HG03442 (cell line): ENCODE results near the gene AAMP.
A peak's percentile ranks its signal among the peaks of the same experiment; 100 is the strongest.

ENCODE experiments used
- ATAC-seq: cut with Tn5 transposase; IDR thresholded peaks from one replicate; pipeline ENCODE4 v1.9.1; 2021; ENCODE audit warnings: mild to moderate bottlenecking, moderate library complexity; ENCODE audit not compliant: unreplicated experiment

AAMP gene

DNA sequence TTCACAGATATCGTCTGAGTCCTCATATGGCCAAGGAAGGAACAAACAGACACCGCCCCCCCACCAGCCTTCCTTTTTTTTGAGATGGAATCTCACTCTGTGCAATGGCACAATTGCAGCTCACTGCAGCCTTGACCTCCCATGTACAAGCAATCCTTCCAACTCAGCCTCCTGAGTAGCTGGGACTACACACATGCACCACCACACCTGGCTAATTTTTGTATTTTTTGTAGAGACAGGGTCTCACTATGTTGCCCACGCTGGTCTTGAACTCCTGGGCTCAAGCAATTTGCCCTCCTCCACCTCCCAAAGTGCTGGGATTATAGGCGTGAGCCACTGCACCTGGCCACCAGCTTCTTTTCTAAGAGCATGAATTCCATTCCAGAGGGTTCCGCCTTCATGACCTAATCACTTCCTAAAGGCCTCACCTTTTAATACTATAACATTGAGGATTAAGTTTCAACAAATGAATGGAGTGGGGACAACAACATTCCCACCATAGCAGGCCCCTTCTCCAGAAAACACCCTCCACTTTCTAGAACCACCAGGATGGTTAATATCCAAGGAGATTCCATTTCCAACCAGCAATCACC, 24.6 kb upstream of the AAMP start:
- ATAC-seq: no peak

DNA sequence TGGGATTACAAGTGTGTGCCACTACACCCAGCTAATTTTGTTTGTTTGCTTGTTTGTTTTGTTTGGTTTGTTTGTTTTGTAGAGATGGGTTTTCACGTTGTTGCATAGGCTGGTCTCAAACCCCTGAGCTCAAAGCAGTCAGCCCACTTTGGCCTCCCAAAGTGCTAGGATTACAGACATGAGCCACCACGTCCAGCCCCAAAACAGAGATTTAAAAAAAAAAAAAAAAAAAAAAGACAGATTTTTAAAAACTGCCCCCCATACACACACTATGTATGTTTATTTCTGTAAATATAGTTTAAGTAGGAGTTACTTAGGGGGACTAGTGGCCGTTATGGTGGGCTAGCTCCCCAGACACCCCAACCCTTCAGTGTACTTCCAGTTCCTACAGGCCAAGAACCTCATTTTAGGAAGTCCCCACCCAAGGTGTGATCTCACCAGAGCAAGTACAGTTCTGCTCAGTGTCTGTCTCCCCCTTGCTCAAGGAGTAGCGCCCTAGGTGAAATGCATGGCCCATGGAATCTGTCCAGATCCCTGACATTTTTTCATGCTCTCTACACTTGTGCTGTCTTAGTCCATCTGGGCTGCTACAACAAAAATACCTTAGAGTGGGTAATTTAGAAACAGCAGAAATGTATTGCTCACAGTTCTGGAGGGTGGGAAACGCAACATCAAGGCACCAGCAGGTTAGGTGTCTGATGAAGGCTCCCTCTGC, 23.9 kb upstream of the AAMP start:
- ATAC-seq: no peak

DNA sequence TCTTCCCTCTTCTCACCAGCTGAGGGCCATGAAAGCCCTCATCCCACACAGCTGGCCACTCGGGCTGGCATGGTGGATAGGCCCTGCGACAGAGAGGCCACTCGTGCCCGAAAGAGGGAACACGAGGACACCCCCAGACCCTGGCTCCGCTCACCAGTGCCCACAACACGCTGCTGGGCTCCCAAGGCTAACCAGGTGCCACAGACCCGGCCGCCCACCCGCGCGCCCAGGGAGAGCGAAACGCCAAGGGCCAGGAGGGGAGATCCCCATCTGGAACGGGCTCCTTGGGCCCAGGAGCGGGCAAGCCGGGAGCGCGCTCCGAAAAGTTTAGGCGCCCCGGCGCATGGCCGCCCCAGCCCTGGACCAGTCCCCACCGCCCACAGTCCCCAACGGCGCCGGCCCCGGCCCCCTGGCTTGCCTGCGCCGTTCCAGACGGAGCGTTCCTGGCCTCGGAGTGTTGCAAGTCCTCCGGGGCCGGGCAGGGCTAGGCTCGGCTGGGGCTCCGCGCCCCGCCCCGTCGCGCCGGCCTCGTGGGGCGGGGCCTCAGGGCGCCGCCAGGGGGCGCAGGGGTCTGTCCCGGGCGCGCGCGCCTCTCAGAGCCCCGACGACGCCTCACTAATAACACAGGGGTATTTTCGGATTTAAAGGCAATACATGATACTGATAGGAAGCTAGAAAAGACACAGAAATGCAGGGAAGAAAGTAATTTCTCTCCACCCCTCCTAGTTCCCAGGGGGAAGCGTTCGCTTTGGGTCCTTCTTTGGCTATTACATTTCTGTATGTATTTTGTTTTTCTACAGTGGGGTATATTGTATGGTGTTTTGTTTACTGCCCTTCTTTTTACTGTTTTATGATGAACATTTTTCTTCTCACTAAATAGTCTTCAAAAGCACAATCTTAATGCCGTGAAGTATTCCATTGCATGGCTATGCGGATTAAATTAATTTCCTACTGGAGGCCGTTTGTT, 22.4 kb upstream of the AAMP start, which contains the start of gene TMBIM1:
Gene TMBIM1 (minus strand): TSS at position 456 of the 967 bp plus-strand sequence. CDS start 10,362 bp downstream, outside the sequence.
- peak; percentile 63 for ATAC-seq

DNA sequence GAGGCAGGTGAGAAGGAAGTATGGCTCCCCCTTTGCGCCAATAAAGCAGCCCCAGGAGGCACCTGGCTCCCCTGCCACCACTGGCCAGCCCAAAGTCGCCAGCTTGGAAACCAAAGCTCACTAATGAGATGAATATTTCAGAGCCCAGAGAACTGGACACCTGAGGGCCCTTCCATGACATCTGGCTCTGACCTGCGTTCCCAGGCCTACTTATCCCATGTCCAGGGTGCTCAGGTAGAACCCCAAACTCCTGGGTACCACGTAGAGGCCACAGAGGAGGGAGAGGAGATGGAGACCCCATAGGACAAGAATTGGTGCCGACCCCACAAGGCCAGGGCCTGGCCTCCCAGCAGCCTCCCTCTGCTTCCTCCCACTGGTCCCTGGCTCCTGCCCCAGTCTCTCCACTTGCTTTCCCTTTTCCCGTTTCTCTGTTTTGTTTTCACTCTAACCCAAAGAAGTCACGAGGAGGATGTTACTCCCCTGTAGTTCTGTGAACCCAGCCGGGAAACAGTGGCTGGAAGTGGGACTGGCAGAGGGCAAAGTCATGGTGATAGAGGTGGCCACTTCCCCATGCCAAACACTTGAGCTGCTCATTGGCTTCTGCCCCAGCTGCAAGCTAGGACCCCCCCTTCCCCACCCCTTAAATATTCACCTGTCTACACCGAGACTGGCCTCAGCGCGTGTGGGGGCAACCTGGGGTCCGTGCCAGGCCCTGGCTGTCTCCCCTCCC, 21.5 kb upstream of the AAMP start:
- ATAC-seq: no peak

DNA sequence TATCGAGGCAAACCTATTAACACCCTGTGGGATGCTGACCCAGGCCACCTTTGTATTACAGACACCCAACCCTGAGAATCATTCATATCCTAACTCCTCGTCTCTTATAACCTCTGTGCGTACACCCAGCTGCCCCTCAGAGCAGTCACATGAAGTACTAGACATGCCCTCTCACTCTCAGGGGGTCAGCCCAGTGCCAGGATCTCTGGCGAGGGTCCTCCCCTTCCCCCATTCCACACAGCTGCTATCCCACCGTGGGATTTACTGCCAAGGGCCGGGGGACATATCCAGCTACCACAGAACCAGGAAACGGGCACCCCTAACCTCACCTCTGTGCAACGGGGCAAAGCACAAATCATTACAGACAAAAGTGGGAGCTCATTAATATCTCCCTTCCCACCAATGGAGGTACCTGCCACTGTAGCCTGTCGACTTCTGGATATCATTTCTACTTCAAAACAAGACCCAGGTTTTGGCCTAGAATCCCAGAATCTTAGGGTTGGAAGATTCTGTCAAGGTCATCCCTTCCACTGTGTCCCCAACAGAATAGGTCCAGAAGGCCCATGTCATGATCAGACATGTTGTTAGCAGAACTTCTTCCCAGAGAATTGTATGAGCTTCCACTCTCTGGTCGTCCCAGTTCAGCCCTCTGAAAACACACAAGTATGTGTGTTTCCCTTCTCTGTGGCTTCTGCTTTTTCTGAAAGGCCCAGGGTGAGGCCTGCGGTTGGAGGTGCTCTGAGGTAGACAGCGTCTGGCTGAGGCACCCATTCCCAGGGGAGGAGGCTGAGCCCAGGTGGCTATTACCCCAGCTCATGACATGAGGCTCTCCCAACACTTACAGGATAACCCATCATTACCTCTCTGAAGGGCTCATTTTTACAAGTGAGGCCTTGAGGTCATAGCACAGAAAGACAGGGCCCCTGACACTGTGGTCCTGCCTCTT, 20.7 kb upstream of the AAMP start:
- ATAC-seq: peak; percentile 47

DNA sequence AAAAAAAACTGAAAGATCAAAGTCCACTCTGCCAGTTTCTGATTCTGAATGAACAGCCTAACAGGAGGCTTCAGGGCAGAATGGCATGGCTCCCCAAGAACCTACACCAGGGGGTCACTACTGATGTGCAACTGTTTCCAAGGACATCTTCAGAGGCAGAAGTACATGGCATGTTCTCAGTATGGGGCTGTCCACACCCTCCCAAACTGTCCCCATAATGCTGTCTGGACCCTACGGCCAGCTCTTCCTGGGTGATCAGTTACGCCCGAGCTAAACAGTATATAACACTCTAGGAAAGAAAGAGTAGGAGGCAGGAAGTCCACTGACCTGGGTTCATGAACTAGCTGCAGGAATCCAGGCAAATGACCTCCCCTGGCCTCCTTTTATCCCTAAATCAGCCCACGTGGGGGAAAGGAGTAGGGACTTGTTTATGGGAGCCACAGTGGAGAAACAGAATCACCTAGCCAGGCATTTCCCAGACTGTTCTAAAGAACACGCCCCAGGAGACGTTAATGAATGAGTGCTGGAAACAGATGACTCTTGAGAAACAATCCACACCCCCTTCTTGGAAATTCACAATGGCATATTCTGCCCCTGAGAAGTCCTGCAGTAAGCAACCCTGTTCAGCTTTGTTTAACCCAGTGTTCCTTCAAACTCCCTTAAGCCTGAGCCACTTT, 19.8 kb upstream of the AAMP start:
- no peak for ATAC-seq

DNA sequence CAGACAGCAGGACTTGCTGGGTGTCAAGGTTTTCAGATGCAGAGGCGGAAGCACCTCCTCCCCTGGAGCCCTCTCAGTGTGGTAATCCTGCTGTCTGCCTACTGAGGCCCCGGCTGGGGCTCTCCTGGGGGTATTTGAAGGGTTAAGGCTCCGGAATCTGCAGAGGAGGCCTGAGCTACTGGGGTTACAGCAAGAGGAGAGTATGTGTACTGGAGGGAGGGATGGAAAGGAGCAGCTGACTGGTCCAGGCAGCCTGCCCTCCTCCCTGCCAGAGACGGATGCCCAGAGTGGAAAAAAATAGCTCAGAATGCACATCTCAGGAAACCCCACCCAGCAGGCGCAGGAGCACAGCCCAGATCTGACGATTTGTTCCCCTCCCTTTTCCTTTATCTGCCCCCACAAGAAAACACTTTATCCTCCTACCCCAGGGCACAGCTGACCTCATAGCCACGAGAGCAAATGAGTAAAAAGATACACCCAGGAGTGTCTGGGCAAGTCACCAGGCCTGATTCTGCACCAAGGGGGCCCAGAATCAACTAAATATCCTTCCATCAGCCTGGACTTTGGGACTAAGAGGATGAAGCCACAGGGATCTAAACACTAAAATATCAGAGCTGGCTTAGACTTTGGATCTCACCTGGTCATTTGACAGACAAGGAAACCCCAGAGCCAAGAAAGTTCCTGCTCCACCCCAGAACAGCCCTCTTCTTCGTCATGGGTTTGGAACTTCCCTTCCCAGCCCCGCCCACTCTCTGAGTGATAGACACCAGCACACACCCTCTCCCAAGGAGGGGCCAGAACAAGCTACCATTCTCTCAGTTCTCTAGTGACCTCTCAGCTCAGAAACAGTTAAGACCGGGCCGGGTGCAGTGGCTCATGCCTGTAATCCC, 16.9 kb upstream of the AAMP start:
- ATAC-seq: peak; percentile 53

DNA sequence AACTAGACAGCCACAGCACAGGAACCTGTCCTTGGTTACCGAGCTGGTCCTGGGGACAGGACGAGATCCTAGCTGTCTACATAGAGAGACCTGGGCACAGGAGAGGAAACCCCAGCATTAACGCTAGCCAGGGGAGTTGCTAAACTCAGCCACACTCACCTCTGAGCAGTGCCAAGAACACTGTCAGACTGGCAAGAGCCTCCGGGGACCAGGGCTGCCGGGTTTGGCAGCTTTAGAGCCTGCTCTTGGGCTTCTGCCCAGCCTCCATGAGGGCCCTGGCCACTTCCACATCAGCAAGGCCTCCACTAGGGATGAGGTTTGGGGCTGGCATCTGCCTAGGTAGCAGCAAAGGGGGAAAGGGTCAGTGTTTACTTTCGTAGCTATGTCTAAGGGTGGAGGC, 15.7 kb upstream of the AAMP start:
- ATAC-seq: no peak

DNA sequence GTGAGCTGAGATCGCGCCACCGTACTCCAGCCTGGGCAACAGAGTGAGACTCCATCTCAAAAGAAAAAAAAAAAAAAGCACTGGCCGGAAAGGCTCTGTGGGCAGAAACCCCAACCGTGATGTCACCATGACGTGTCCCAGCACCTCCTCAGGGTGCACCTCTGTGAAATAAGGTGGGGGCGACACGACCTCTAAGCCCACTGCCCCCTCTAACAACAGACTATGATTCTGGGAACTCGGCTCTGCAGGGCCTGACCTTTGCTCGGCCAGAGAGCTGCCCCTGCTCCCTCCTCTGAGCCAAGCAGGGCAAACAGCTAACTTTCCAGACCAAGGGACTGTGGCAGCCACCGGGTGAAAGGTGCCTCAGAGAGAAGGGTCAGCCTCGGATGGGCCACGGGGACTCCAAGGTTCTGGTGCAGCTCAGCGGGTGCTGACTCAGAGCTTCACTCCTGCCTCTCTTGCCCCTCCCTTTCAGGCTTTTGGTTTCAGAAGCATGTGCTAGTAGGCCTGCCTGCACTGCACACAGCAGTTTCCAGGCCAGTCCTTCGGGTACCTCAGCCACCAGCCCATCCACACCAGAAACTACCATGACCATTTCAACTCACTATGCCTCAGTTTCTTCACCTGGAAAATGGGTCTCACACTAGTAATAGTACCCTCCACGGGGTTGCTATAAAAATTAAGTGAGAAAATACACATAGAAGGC, 14.3 kb upstream of the AAMP start:
- ATAC-seq: peak; percentile 58

DNA sequence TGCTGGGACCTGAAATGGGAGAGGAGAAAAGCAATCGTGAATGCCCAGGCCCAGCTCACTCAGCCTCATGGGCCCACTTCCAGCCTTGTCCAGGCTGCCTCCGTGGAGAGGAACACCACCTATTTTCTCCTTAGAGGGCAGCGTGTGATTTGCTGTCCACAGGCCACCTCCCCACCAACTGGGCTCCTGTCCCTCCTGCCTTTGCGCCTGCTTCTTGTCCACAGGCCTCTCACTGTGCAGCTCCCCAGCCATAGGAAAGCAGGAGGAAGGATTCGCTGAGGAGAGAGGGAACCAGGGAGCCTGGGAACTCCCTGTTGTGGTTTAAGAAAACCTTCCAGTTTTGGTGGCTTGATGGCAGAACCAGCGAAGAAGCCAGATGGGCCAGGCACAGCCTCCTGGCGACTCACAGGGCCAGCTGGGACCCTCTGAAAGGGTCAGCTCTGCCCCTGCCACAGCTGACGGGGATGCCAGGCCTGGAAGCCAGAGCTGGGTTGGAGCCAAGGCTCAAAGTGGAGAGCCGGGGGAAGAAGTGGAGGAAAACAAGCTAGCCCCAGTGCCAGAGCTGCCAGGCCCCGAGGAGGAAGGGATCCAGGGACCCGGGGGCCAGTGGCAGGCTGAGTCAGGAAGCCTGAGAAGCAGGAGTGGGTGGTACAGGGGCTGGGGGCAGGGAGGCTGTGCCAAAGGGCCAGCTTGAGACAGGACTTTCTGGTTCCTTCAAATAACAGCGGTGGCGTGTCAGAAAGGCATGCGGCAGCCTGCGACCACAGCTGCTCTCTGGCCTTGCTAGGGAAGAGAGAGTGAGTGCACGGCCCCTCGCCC, 12.4 kb upstream of the AAMP start:
- ATAC-seq: no peak

DNA sequence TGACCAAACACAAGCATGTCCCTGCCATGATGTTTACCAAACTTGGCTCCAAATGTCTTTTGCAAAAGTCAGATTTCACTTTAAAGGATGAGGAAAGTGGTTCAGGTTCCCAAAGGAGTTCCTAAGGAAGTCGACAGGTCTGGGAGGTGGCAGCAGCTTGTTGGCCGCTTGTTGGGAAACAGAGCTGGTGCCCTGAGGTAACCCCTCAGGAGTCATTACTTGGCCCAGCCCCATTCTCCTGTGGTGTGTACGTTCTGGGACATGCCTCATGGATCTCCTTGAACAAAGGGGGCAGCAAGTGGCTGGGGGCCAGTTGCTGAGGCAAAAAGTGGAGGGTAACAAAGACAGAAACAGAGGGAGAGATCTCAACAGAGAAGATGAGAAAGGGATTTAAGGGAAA, 11.5 kb upstream of the AAMP start:
- ATAC-seq: no peak

DNA sequence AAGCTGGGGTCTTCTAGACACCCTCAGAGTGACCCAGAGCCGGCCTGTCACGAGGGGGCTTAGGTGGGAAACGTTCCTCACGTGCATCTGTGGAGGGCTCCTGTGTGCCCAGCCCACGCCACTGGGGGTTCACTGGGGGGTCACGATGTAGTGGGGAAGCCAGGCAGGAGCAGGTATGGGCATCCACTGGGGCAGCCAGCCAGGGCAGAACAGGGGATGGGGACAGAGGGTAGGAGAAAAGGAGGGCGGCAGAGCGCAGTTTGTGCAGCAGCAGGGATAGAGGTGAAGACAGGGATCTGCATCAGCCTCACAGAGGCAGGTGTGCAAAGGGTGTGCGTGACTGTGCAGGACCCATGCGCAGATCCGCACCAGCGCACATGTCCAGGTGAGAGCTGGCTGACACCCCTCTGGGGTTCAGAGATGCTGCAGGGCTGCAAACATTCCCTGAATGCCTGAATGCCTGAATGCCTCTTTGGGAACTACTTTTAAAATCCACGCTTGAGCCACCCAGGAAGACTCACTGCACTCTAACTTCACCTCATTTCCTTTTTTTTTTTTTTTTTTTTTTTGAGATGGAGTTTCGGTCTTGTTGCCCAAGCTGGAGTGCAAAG, 10.4 kb upstream of the AAMP start:
- ATAC-seq: no peak

DNA sequence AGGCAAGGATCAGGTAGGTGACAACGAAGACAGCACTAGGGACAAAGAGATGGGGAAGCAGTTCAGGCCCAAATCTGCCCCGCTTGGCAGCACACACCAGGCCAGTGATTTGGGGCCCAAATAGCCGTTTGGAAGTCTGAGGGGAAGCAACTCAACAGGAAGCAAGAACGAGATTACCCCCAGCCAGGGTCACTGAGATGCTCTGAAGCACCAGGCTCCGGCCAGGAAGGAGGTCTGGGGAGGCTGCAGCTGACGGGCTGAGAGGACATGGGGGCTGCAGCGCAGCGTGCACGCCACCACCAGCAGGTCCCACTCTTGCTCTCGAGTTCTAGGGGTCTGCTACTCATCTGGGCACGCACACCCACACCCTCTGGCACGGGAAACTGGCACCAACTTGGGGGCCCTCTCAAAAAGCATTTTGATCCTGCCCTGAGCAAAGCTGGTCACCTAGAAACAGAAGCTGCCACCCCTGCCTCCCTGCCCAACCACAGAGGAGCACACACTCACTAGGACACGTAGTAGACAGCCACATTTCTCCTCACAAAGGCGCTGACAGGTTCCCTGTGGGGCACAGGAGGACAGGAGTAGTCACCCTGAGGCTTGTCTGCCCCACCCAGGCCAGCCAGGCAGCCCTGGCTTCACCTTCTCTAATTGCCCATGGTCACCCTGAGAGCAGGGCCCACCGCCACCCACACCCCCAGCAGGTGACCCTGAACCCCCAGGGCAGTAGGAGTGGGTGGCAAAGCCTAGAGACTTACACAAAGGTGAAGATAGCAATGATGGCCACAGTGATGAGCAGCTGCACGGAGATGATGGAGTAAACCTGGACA, 8.8 kb upstream of the AAMP start:
- no peak for ATAC-seq

DNA sequence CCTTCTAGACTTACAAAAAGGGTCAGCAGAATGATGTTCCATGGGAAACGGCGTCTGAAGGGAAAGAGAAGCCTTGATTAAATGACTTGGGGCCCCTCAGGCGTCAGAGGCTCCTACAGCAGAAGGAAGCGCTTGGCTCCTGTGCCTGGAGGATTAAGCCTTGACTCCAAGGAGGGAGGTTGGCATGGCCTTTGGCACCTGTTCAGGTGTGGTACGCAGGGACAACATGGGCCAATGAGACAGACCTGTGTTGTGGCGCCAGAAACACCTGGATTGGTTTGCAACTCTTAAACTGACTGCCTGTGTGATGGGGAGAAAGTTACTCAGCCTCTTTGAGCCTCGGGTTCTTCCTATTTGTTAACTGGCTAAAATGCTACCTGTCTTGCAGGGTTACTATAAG, 8.0 kb upstream of the AAMP start:
- no peak for ATAC-seq

DNA sequence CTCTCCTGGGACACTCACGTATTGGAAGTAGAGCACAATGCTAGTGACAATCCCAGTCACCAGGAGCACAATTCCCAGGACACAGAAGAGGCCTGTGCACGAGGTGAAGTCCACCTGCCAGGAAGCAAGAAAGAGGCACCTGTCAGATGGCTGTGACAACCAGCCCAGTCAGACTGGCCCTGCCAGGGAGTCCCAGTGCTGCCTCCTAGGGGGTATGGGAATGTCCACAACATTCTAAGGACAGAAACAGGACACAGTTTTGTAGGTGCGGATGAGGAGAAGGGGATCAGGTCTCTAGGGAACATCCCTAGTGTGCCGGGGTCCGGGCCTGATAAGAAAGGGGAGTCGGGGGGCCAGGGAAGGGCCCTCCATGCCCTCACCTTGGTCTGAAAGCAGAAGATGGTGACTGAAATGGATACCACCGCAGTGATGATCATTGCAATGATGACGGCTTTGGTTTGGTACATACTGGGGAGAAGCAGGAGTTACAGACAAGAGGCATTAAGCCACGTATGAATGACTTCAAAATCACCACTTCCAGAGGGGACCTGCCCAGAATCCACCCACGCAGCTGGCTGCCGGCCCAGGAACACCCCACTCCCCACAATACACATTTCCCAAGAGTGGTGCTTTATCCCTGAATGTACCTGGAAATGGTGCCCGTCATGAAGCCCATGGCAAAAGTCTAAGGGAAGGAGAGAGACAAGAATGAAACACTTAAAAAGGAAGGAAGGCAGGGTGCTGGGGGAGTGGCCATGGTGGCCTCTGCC, 7.2 kb upstream of the AAMP start:
- ATAC-seq: no peak
